Skeletal muscle cell (primary cell): ENCODE data around the gene SH3BP1.
A peak's percentile ranks its signal among the peaks of the same experiment; 100 is the strongest.

Source experiments
- DNase-seq: peaks from one replicate; pipeline ENCODE4 v3.0.0-alpha.2; 2010; ENCODE audit warnings: low read depth
- H3K4me3 ChIP-seq: 2 replicates; pipeline ENCODE4 v1.5.1; 2011; ENCODE audit warnings: low read depth, mild to moderate bottlenecking, control low read depth, low read length, moderate library complexity

The SH3BP1 gene

GRCh38 chr22:37631448-37632173 lies 7.9 kb upstream of the SH3BP1 start:
- no peak overlapping the region for H3K4me3 ChIP-seq
- no peak for DNase-seq

- DNase-seq: no peak
- H3K4me3 ChIP-seq: no peak overlapping the region
Measured at GRCh38 chr22:37632174-37633088, 7.0 kb upstream of the SH3BP1 start.

GRCh38 chr22:37633089-37633624 lies 6.3 kb upstream of the SH3BP1 start:
- no peak overlapping the region for H3K4me3 ChIP-seq
- no peak for DNase-seq

- no peak overlapping the region for H3K4me3 ChIP-seq
- peak; percentile 85 for DNase-seq
Measured at GRCh38 chr22:37633625-37634416, 5.6 kb upstream of the SH3BP1 start.

- no peak overlapping the region for H3K4me3 ChIP-seq
- no peak for DNase-seq
Measured at GRCh38 chr22:37634417-37634924, 5.0 kb upstream of the SH3BP1 start.

DNA sequence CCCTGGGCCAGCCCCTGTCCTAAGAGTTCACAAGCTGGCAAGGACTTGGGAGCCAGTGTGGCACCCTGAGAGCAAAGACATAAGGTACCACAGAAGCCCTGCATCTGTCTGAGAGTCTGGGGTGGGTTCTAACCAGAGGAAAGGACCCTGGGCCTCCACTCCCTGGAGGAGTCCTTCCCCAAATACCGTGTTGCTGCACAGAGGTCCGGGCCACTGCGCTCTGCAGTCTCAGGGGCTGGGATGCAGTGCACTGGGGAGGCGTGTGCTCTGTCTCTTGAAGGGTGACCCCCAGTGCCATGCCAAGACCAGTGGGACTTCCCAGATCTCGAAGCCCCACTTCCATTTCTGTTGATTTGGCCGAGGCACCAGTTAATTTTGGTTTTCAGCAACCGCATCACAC lies 4.3 kb upstream of the SH3BP1 start:
- no peak for DNase-seq
- no peak overlapping the region for H3K4me3 ChIP-seq

- peak; percentile 65 for DNase-seq
- no peak overlapping the region for H3K4me3 ChIP-seq
Measured at GRCh38 chr22:37636186-37636948, 3.1 kb upstream of the SH3BP1 start.

- no peak for DNase-seq
- no peak overlapping the region for H3K4me3 ChIP-seq
Measured at GRCh38 chr22:37636949-37637273, 2.6 kb upstream of the SH3BP1 start.

DNA sequence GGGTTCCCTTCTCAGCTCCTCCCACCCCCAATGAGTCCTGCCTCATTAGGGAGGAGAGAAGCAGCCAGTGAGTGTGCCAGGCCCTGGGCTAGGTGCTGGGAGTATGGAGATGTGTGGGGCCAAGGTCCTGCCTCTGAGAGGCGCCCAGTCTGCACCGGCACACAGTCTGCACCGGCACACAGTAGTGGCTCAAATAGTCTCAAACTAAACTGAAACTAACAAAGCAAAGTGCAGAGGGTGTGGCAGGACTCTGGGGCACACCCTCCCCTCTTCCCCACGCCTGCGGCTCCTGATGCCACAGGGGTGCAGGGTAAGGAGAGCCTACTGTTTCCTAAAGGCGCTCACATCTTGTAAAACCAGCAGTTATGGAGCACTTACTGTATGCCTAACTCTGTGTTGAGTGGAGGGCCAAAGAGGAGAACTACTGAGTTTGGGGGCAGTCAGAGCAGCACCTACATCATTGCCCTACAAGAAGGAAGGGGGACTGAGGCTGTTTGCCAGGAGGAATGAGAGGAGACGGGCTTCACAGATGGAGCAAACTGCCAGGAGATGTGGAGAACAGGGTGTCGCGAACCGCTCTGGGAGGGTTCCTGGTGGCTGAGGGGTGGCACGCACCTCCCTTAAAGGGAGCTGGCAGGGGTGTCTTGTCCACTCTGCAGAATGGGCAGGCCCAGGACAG lies 939 bp upstream of the SH3BP1 start:
- H3K4me3 ChIP-seq: peak overlapping the region; percentile 65

GRCh38 chr22:37639771-37640590 lies 512 bp downstream of the SH3BP1 start:
- no peak for DNase-seq
- peak overlapping the region; percentile 65 for H3K4me3 ChIP-seq

More for the DNA sequence above, 939 bp upstream of the SH3BP1 start:
- DNase-seq: no peak

- peak overlapping the region; percentile 65 for H3K4me3 ChIP-seq
- no peak for DNase-seq
Measured at GRCh38 chr22:37640591-37641560, 1.4 kb downstream of the SH3BP1 start.

- H3K4me3 ChIP-seq: no peak overlapping the region
- no peak for DNase-seq
Measured at GRCh38 chr22:37641561-37641949, 2.1 kb downstream of the SH3BP1 start.

- DNase-seq: no peak
- no peak overlapping the region for H3K4me3 ChIP-seq
Measured at GRCh38 chr22:37643225-37643847, 3.9 kb downstream of the SH3BP1 start.

- DNase-seq: no peak
- no peak overlapping the region for H3K4me3 ChIP-seq
Measured at GRCh38 chr22:37647317-37647716, 7.8 kb downstream of the SH3BP1 start.

GRCh38 chr22:37647928-37648327 lies 8.5 kb downstream of the SH3BP1 start:
- H3K4me3 ChIP-seq: no peak overlapping the region
- no peak for DNase-seq
